Activated T-cell treated with anti-CD3 and anti-CD28 coated beads, Interleukin-2, amount 50 U/mL, for 72 hours (primary cell): ENCODE results near the gene CDC73. TPM values are rescaled to one million over a fixed set of nuclear protein-coding genes. Genes with fewer than 3 reads are reported as not detected.
"Not testable (repeated sequence)": the region's sequence is repeated elsewhere in the genome, so short reads cannot be mapped to it uniquely, and the experiment has no call there.

ENCODE experiments used
- ATAC-seq, 2 donors: fragments of 150-1000 bp; cut with Tn5 transposase; replicated peaks in 1 of 2; 2 replicates each; pipeline ENCODE4 v1.10.0; 2021; ENCODE audit warnings: moderate library complexity in 2 of 2, mild to moderate bottlenecking in 1 of 2
- DNase-seq, 2 donors: peaks; one replicate each; pipeline ENCODE4 v3.0.0; 2021 to 2022; ENCODE audit warnings: mixed read lengths in 1 of 2
- H3K27ac Mint-ChIP-seq: one replicate; pipeline ENCODE4 v1.8.0; 2022; ENCODE audit warnings: mild to moderate bottlenecking, moderate library complexity, mixed read lengths
- H3K27me3 Mint-ChIP-seq: one replicate; pipeline ENCODE4 v1.8.0; 2022; ENCODE audit warnings: low read depth, mixed read lengths
- H3K36me3 Mint-ChIP-seq, 2 donors: one replicate each; pipeline ENCODE4 v1.8.0; 2022; ENCODE audit warnings: mixed read lengths in 2 of 2, mild to moderate bottlenecking in 1 of 2; ENCODE audit not compliant: insufficient read depth in 2 of 2
- H3K4me1 Mint-ChIP-seq: one replicate; pipeline ENCODE4 v1.8.0; 2022; ENCODE audit warnings: low read depth, mixed read lengths
- H3K4me3 Mint-ChIP-seq, 2 donors: one replicate each; pipeline ENCODE4 v1.8.0; 2022; ENCODE audit warnings: mild to moderate bottlenecking in 2 of 2, mixed read lengths in 2 of 2, moderate library complexity in 2 of 2
- H3K9me3 Mint-ChIP-seq, 2 donors: one replicate each; pipeline ENCODE4 v1.8.0; 2022; ENCODE audit warnings: mixed read lengths in 2 of 2
- total RNA-seq, 2 donors: library from RNA; stranded (reverse); gene quantifications; one replicate each; pipeline ENCODE4 v1.2.3, GENCODE V29; 2022

Gene CDC73
- total RNA-seq, 2 donors from 2014 or later, result 49.1 to 49.7 TPM

GRCh38 chr1:193156822-193157142, 35.0 kb downstream of the CDC73 start:
- Mint-ChIP-seq H3K9me3 (no peaks in the 10 kb centered on the region), H3K36me3 (peaks cover 0 to 11% of the 10 kb centered on the region in 2 donors), H3K27me3 (no peaks in the 10 kb centered on the region)

DNA sequence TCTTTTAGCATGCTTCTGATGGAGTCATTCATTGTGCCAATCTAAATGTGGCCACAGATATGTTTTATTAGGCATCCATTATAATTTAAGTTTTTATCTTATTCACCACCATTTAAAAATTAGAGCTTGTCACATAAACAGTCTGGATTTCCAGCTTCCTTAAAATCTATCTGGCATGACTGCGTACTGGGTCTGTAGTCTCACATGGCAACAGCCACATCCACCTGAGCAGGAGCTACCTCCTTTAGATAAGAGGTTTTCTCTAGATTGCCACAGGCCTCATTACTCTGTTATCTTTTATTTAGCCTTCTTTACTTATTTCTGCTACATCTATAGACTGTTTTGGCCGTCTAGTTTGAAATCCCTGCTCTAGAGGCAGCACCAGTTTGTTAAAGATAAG, 35.5 kb downstream of the CDC73 start:
- H3K9me3 Mint-ChIP-seq, result no peaks in the 10 kb centered on the region
- H3K27me3 Mint-ChIP-seq, result no peaks in the 10 kb centered on the region
- no peak for DNase-seq
- peaks cover 0 to 9% of the 10 kb centered on the region in 2 donors for H3K36me3 Mint-ChIP-seq
- no peak overlapping the region for H3K27ac Mint-ChIP-seq
- peaks cover 33% of the 10 kb centered on the region for H3K4me1 Mint-ChIP-seq
- no peak for ATAC-seq
- H3K4me3 Mint-ChIP-seq, result no peak overlapping the region

More at GRCh38 chr1:193156822-193157142, 35.0 kb downstream of the CDC73 start:
- H3K4me1 Mint-ChIP-seq, result peaks cover 33% of the 10 kb centered on the region
- H3K4me3 Mint-ChIP-seq, result no peak overlapping the region
- no peak for DNase-seq
- no peak for ATAC-seq
- peak overlapping the region; percentile 4 for H3K27ac Mint-ChIP-seq

DNA sequence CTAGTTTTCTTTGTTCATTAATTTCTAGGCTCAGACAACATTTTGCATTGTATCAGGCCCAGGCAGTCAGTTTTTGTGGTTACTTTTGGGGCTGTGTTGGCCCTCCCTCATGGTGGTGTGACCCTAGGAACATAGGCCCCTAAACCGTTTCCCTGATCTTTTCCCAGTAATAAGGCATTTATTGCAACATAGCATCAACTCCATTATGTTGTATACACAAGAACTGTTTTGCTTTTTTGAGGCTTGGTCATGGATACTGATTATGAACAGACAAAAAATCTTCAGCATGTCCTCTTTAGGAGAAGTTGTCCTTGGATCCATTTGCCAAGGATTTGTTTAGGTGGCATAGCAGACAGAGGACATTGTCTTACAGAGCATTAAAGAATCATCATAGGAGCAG, 54.3 kb downstream of the CDC73 start:
- no peaks in the 10 kb centered on the region for H3K27me3 Mint-ChIP-seq
- ATAC-seq, result no peak
- peak overlapping the region; percentile 64 for H3K27ac Mint-ChIP-seq
- peaks cover 7 to 9% of the 10 kb centered on the region in 2 donors for H3K36me3 Mint-ChIP-seq
- peaks cover 2 to 3% of the 10 kb centered on the region in 2 donors for H3K9me3 Mint-ChIP-seq
- H3K4me3 Mint-ChIP-seq, result no peak overlapping the region
- no peak for DNase-seq
- H3K4me1 Mint-ChIP-seq, result no peaks in the 10 kb centered on the region

- Mint-ChIP-seq H3K4me1 (no peaks in the 10 kb centered on the region), H3K4me3 (no peak overlapping the region), H3K27ac (no peak overlapping the region), H3K36me3 (peaks cover 7 to 9% of the 10 kb centered on the region in 2 donors), H3K27me3 (no peaks in the 10 kb centered on the region), H3K9me3 (peaks cover 2 to 3% of the 10 kb centered on the region in 2 donors)
- ATAC-seq, result no peak
- DNase-seq, result no peak
These were observed 55.0 kb downstream of the CDC73 start for GRCh38 chr1:193176788-193177187.

GRCh38 chr1:193179094-193179493, 57.3 kb downstream of the CDC73 start:
- Mint-ChIP-seq H3K27me3 (no peaks in the 10 kb centered on the region), H3K9me3 (peaks cover 2 to 3% of the 10 kb centered on the region in 2 donors), H3K36me3 (peaks cover 2 to 5% of the 10 kb centered on the region in 2 donors), H3K27ac (no peak overlapping the region), H3K4me1 (no peaks in the 10 kb centered on the region), H3K4me3 (no peak overlapping the region)
- ATAC-seq (no peak), DNase-seq (no peak)

DNA sequence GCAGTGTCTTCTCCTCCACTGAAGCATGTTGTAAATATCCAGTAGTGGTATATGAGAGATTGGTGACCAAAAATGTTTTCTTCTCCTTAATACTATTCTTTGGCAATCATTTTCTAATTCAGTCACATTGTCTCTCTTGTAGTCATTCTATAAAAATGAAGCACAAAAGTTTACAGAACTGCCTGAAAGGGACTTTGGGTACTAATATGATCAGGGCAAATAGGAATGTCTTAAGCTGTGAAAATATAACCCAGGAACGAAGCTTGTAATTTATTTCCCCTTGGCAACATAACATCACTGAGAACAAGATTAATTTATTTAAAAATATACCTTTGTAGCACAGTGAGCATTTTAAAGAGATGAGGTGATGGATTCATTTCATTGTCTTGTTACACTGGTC, 59.7 kb downstream of the CDC73 start:
- Mint-ChIP-seq H3K36me3 (peaks cover 0 to 2% of the 10 kb centered on the region in 2 donors), H3K27me3 (no peaks in the 10 kb centered on the region), H3K4me3 (no peak overlapping the region), H3K27ac (no peak overlapping the region), H3K4me1 (peaks cover 18% of the 10 kb centered on the region), H3K9me3 (no peaks in the 10 kb centered on the region)
- DNase-seq, result no peak
- no peak for ATAC-seq

- peaks cover 23% of the 10 kb centered on the region for H3K4me1 Mint-ChIP-seq
- peaks cover 0 to 2% of the 10 kb centered on the region in 2 donors for H3K36me3 Mint-ChIP-seq
- H3K27ac Mint-ChIP-seq, result no peak overlapping the region
- no peak for DNase-seq
- ATAC-seq, result no peak
- H3K27me3 Mint-ChIP-seq, result no peaks in the 10 kb centered on the region
- H3K4me3 Mint-ChIP-seq, result no peak overlapping the region
- no peaks in the 10 kb centered on the region for H3K9me3 Mint-ChIP-seq
These were observed 60.2 kb downstream of the CDC73 start for GRCh38 chr1:193181985-193182384.

DNA sequence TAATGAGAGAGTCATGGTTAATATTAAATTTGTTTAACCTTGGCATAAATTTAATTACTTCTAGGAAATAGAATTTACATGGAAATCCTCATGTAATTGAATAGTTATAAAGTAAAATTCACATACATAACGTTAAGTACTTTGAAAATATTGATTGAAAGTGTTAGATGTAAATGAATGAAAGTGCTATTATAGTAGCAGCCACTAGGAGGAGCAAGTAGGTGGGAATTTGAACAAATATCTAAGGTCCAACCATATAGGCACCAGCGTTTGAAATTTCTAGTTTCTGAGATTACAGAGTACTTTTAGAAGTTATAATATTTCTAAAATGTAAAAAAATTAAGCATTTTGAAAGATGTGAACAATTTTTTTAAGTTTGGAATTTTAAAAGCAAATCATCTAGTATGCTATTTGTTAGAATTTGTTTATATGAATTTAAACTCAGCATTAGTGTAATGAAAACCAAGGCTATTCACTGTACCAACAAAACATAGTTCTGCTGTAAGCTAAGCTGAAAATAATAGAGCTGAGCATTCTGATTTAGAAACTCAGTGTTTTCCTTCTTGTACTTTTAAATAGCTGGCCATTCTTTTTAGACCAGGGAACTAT, 61.3 kb downstream of the CDC73 start:
- H3K27ac Mint-ChIP-seq, result no peak overlapping the region
- peak overlapping the region in 1 of 2 donors; percentile 63 for H3K4me3 Mint-ChIP-seq
- no peaks in the 10 kb centered on the region for H3K9me3 Mint-ChIP-seq
- H3K36me3 Mint-ChIP-seq, result no peaks in the 10 kb centered on the region
- DNase-seq (peak in 1 of 2 donors; percentile 19), ATAC-seq (peak in 1 of 2 donors; percentile 51)
- H3K27me3 Mint-ChIP-seq, result no peaks in the 10 kb centered on the region
- peaks cover 27% of the 10 kb centered on the region for H3K4me1 Mint-ChIP-seq

- no peaks in the 10 kb centered on the region for H3K36me3 Mint-ChIP-seq
- H3K27ac Mint-ChIP-seq, result peak overlapping the region; percentile 77
- peak overlapping the region in 1 of 2 donors; percentile 83 for H3K4me3 Mint-ChIP-seq
- no peak for ATAC-seq
- H3K9me3 Mint-ChIP-seq, result no peaks in the 10 kb centered on the region
- no peaks in the 10 kb centered on the region for H3K27me3 Mint-ChIP-seq
- peaks cover 27% of the 10 kb centered on the region for H3K4me1 Mint-ChIP-seq
- DNase-seq, result no peak
These were observed 62.9 kb downstream of the CDC73 start for GRCh38 chr1:193184776-193185175.

DNA sequence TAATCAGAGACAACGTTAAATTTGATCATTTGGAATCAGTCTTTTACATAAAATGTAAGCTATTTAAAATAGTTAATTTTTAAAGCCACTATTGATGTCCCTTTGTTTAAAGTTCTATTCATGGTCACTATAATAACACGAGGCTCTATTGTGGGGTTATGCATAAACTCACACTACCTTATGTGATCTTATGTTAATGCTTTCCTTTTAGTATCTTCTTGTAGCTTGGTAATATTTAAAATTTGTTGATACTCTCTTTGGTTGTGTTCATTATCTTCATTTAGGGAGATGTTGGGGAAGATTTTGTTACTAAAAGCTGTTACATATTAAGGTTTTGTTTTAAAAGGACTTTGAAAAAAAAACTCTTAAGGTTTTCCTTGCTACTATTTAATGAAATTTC, 63.4 kb downstream of the CDC73 start:
- Mint-ChIP-seq H3K4me3 (peak overlapping the region; percentile 22 to 83), H3K4me1 (peaks cover 27% of the 10 kb centered on the region), H3K9me3 (no peaks in the 10 kb centered on the region), H3K27me3 (no peaks in the 10 kb centered on the region), H3K36me3 (no peaks in the 10 kb centered on the region), H3K27ac (peak overlapping the region; percentile 77)
- ATAC-seq (no peak), DNase-seq (no peak)

DNA sequence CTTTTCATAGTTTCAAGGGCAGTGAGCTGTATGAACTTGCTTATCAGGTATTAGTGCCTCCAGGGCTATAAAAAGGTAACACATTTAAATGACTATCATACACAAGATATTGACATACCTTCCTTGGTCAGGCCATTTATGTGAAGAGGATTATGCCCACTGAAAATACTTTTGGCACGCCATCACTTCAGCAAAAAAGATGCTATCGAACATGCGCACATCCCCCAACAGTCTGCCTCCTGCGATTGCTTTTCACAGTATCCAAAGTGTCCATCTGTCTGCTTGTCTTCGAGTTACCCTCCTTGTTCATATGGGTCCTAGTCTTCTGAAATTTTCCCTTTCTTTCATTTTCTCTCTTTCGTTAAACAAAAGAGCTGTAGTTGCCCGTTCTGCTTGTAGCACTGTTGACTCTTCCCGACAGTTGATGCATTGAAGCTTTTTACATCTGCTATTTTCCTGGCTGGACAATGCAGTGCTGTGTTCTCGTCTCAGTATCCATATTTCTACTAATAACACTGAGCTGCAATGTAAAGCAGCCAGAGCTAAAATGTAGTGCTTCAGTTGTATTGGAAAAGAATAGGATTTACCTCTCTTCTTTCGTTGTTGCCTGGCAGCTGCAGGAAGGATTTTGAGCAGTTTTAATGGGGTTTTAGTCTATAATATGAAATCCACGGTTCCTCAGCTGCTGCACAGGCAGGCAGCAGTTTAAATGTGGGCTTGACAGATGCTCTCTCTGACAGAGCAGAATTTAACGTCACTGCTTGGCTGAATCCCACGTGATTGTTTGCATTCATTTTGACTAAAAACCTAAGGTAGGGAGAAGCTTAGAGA, 64.3 kb downstream of the CDC73 start, which contains the start of gene B3GALT2:
TSS of gene B3GALT2 (minus strand) at position 713 of the 831 bp plus-strand sequence. CDS start 5,051 bp downstream, outside the sequence.
- Mint-ChIP-seq H3K36me3 (peaks cover 0 to 2% of the 10 kb centered on the region in 2 donors), H3K27me3 (no peaks in the 10 kb centered on the region), H3K27ac (peak within 1 kb of the TSS; percentile 77), H3K9me3 (no peaks in the 10 kb centered on the region), H3K4me1 (peaks cover 27% of the 10 kb centered on the region), H3K4me3 (peak within 1 kb of the TSS; percentile 53 to 83)
- DNase-seq, result peak in 1 of 2 donors; percentile 6
- ATAC-seq, result peak; percentile 50 to 85

GRCh38 chr1:193187114-193187513, 65.3 kb downstream of the CDC73 start:
- H3K27me3 Mint-ChIP-seq, result no peaks in the 10 kb centered on the region

GRCh38 chr1:193188915-193189314, 67.1 kb downstream of the CDC73 start:
- not testable (repeated sequence) for DNase-seq, ATAC-seq, H3K36me3 Mint-ChIP-seq, H3K9me3 Mint-ChIP-seq, H3K4me3 Mint-ChIP-seq, H3K27me3 Mint-ChIP-seq, H3K27ac Mint-ChIP-seq
- H3K4me1 Mint-ChIP-seq, result peaks cover 27% of the 10 kb centered on the region

More at GRCh38 chr1:193187114-193187513, 65.3 kb downstream of the CDC73 start:
- Mint-ChIP-seq H3K4me3 (peak overlapping the region in 1 of 2 donors; percentile 83), H3K4me1 (peaks cover 27% of the 10 kb centered on the region), H3K9me3 (no peaks in the 10 kb centered on the region), H3K36me3 (peaks cover 3% of the 10 kb centered on the region in 2 donors), H3K27ac (peak overlapping the region; percentile 77)
- ATAC-seq, result no peak
- no peak for DNase-seq
